Psoas muscle (tissue), 8 donors: ENCODE data around the gene PPM1F. TPM values are rescaled to one million over a fixed set of nuclear protein-coding genes. Genes with fewer than 3 reads are reported as not detected.
A peak's percentile ranks its signal among the peaks of the same experiment; 100 is the strongest.
"Not testable (repeated sequence)": the region's sequence is repeated elsewhere in the genome, so short reads cannot be mapped to it uniquely, and the experiment has no call there.

ENCODE experiments used
- ATAC-seq, 4 donors: fragments of 200-7000 bp; cut with Tn5 transposase; one replicate each; pipeline ENCODE4 v1.9.1; 2020; ENCODE audit warnings: moderate library complexity in 3 of 4, mild to moderate bottlenecking in 2 of 4
- DNase-seq, 2 donors: peaks; one replicate each; pipeline ENCODE4 v3.0.0-alpha.2; 2020
- H3K27ac ChIP-seq: fragments of 200-600 bp; one replicate; pipeline ENCODE4 v1.8.0; 2022
- H3K27me3 ChIP-seq, 3 donors: fragments of 200-600 bp in 1 of 3; one replicate each; pipeline versions ENCODE4 v1.6.1 to v1.8.0; 2013 to 2022; ENCODE audit warnings: low read length in 2 of 3, mild to moderate bottlenecking in 2 of 3, moderate library complexity in 1 of 3; ENCODE audit not compliant: insufficient read depth in 3 of 3
- H3K36me3 ChIP-seq, 2 donors: fragments of 200-600 bp in 1 of 2; one replicate each; pipeline versions ENCODE4 v1.6.1 to v1.8.0; 2013 to 2022; ENCODE audit warnings: low read depth in 1 of 2, mild to moderate bottlenecking in 1 of 2, moderate library complexity in 1 of 2; ENCODE audit not compliant: insufficient read depth in 1 of 2
- H3K4me1 ChIP-seq: fragments of 200-600 bp; one replicate; pipeline ENCODE4 v1.8.0; 2022
- H3K4me3 ChIP-seq: fragments of 200-600 bp; one replicate; pipeline ENCODE4 v1.8.0; 2022; ENCODE audit warnings: mild to moderate bottlenecking
- H3K9me3 ChIP-seq: fragments of 200-600 bp; one replicate; pipeline ENCODE4 v1.8.0; 2022
- WGBS, 3 donors: extraction: QIAGEN DNeasy Blood & Tissue Kit; methylation state at CpG; one replicate each; pipeline versions ENCODE4 v1.1.6 to v1.1.7; 2013; 5-methylcytosine and 5-hydroxymethylcytosine counted together
- intact Hi-C, 2 donors: fragments of 100-400 bp; cut with DNase I; formaldehyde crosslinking; loops; one replicate each; pipeline versions ENCODE4 v1.11.0 to v1.14.2; 2022
- polyA plus RNA-seq, 3 donors: library from polyadenylated mRNA; stranded (reverse); fragments of 200-250 nt; gene quantifications; one replicate each; pipeline ENCODE4 v1.2.3, GENCODE V29; 2013
- total RNA-seq, 4 donors: library from RNA; stranded (reverse); fragmentation: NEBNext Ultra II Directional in 2 of 4; extraction: Animal tissue kit (Norgen Biotek cat#: 25700) in 2 of 4; gene quantifications; one replicate each; pipeline versions ENCODE4 v1.2.1 to v1.2.4, GENCODE V29; 2021 to 2023
- TF ChIP-seq, protein P1 (sequence below): fragments of 200-600 bp; IDR thresholded peaks from one replicate; pipeline ENCODE4 v1.8.0; 2022; ENCODE audit warnings: antibody characterized with exemption
- donor health status: healthy with polysubstance abuse.
- donor health status: DM: no; HTN: no; CAD: no; lungs with moderate emphysema.
- donor health status: Bipolar disorder and iron deficiency.
- donor health status: healthy.
- donor health status: DM: yes; HTN: yes; CAD: no.
- donor health status: DM: no; HTN: no; CAD: no.
- donor health status: DM: no; HTN: no; CAD: no.
- donor health status: DM: yes; HTN: yes; CAD: no.

The PPM1F gene
- total and polyA plus RNA-seq, 7 donors, result 8.1 to 29.5 (median 13.1) TPM

DNA sequence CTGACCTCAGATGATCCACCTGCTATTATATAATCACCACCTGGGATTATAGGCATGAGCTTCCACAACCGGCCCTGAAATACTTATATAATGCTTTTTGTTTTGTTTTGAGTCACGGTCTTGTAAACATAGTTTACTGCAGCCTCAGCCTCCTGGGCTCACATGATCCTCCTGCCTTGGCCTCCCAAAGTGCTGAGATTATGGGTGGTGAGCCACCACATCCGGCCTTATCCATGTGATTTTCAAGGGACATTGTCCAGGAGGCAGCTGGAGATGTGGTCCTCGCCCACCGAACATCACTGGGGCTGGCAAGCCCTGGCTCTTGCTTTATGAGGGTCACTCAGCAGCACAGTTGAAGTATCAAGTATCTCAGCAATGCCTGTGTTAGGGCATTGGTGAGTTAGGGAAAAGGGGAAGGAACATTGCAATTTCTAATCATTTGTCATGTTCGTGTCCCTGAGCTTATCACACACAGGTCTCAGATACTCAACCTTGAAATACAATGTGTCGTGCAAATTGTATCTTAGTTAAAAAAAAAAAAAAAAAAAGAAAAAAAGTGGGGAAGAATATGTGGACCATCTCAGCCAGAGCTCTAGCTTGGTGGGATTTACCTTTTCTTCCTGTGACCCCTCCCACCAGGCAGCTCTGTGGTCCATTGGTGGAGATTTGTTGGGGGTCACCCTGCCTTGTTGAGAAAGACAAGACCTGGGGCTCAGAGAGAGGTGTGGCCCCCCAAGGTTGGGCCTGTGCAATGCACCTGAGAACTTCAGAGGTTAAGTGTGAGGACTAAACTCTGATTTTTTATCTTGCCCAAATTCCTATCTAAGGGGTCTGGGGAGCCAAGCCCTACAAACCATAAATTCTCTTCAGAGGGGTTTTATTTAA, 44.8 kb downstream of the PPM1F start:
- Histone ChIP-seq H3K4me3 (no peak overlapping the region), H3K4me1 (no peaks in the 10 kb centered on the region), H3K27me3 (no peaks in the 10 kb centered on the region), H3K9me3 (no peaks in the 10 kb centered on the region), H3K36me3 (no peaks in the 10 kb centered on the region), H3K27ac (no peak overlapping the region)
- DNase-seq, result peak in 1 of 2 donors; percentile 3
- WGBS, 3 donors, result 88 to 93% (median 93%) methylated on average over 7 of the region's 7 CpGs
- no peak for ATAC-seq
- TF ChIP-seq, protein P1, sequence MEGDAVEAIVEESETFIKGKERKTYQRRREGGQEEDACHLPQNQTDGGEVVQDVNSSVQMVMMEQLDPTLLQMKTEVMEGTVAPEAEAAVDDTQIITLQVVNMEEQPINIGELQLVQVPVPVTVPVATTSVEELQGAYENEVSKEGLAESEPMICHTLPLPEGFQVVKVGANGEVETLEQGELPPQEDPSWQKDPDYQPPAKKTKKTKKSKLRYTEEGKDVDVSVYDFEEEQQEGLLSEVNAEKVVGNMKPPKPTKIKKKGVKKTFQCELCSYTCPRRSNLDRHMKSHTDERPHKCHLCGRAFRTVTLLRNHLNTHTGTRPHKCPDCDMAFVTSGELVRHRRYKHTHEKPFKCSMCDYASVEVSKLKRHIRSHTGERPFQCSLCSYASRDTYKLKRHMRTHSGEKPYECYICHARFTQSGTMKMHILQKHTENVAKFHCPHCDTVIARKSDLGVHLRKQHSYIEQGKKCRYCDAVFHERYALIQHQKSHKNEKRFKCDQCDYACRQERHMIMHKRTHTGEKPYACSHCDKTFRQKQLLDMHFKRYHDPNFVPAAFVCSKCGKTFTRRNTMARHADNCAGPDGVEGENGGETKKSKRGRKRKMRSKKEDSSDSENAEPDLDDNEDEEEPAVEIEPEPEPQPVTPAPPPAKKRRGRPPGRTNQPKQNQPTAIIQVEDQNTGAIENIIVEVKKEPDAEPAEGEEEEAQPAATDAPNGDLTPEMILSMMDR, result no peak
- intact Hi-C loops, result no loop called here

DNA sequence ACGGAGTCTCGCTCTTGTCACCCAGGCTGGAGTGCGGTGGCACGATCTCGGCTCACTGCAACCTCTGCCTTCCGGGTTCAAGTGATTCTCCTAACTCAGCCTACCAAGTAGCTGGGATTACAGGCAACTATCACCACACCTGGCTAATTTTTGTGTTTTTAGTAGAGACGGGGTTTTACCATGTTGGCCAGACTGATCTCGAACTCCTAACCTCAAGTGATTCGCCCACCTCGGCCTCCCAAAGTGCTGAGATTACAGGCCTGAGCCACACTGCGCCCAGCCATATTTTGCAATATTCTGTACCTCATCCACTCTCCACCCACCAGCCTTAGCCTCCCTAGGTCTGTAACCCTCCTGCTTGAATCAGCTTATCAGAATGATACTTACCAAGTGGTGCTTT, 47.4 kb downstream of the PPM1F start:
- 96 to 99% (median 97%) methylated on average over 7 to 11 of the region's 11 CpGs for WGBS, 3 donors
- intact Hi-C loops, H3K4me3 ChIP-seq, H3K4me1 ChIP-seq, H3K27me3 ChIP-seq, H3K9me3 ChIP-seq, H3K27ac ChIP-seq, DNase-seq, H3K36me3 ChIP-seq, ATAC-seq: not testable (repeated sequence)

DNA sequence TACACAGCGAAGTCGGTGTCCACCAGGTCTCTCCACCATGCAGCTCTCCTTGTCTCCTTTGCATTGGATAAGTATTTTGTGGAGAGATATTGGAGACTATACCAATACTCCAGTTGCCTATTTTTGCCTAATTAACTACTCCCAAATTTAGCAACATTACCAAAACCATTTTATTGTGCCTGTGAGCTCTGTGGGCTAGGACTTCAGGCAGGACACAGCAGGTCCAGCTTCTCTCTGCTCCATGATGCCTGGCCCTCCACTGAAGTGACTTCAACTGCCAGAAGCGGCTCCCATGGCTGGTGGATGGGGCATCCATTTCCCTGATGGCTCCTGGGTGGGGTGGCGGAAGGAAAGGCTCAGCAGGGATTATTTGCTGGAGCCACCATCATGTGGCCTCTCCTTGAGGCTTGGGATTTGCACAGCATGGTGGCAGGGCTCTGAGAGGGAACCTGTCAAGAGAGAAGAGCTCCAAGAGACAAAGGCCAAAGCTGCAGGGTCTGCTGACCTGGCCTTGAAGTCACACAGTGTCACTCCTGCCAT, 48.3 kb downstream of the PPM1F start:
- no peaks in the 10 kb centered on the region for H3K27me3 ChIP-seq

DNA sequence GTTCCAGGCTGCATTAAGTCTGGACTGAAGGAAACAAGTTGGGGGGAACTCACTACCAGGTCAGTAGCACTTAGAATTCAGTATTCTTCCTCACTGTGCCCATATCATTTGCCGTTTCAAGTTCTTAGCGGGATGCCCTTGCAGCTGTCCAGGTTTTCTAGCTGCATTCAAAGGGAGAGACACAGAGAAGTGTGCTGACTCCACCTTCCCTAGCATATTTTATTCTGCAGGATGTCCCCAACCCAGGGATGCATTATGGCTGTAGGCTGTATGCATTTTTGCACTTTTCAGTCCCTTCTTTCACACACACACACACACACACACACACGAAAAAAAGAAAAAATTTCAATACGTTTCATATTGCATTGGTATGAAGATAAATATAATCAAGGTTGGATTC, 49.4 kb downstream of the PPM1F start:
- no peak for DNase-seq
- no peaks in the 10 kb centered on the region for H3K36me3 ChIP-seq
- no peaks in the 10 kb centered on the region for H3K27me3 ChIP-seq
- ATAC-seq, result no peak
- intact Hi-C loops, result no loop called here
- TF ChIP-seq, protein P1, result no peak
- WGBS, 3 donors, result 83 to 93% (median 87%) methylated on average over 4 of the region's 4 CpGs
- H3K4me3 ChIP-seq, result no peak overlapping the region
- no peaks in the 10 kb centered on the region for H3K4me1 ChIP-seq
- H3K9me3 ChIP-seq, result no peaks in the 10 kb centered on the region
- H3K27ac ChIP-seq, result no peak overlapping the region

More for the DNA sequence above, 48.3 kb downstream of the PPM1F start:
- DNase-seq (peak in 1 of 2 donors; percentile 5), ATAC-seq (no peak)
- H3K9me3 ChIP-seq, result no peaks in the 10 kb centered on the region
- intact Hi-C loops, result no loop called here
- no peaks in the 10 kb centered on the region for H3K4me1 ChIP-seq
- H3K27ac ChIP-seq, result no peak overlapping the region
- H3K36me3 ChIP-seq, result no peaks in the 10 kb centered on the region
- 95 to 98% (median 98%) methylated on average over 4 of the region's 4 CpGs for whole genome bisulfite sequencing, 3 donors
- H3K4me3 ChIP-seq, result no peak overlapping the region
- TF ChIP-seq, protein P1, result no peak

DNA sequence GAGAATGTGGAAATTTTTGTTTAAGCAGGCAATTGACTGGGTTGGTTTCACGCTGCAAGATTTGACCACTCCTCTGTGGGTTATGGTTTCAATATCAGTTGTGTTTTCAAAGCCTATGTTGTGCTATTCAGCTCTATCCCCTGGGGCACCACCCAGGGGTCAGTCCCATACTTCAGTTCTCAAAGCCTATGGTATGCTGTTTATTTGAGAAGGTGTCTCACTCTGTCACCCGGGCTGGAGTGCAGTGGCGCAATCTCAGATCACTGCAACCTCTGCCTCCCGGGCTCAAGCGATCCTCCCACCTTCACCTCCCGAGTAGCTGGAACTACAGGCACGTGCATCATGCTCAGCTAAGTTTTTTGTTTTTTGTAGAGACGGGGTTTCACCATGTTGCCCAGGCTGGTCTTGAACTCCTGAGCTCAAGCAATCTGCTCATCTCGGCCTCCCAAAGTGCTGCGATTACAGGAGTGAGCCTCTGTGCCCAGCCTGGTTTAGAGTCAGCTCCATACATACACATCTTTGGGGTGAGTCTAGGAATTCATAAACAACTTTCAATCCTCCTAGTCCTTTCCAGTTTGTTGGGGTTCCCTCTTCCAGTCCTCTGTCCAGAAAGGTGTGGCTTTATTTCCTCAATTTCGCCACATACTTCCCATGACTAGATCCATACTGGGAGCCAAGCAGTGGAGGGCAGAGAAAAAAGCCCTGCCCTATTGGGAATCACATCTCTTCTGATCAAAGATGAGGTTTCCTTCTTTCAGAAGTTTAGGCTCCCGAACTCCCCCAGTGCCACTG, 50.2 kb downstream of the PPM1F start:
- Histone ChIP-seq H3K4me3 (no peak overlapping the region), H3K36me3 (no peaks in the 10 kb centered on the region), H3K27ac (no peak overlapping the region), H3K27me3 (no peaks in the 10 kb centered on the region), H3K4me1 (no peaks in the 10 kb centered on the region), H3K9me3 (no peaks in the 10 kb centered on the region)
- intact Hi-C loops, result no loop called here
- DNase-seq, result peak in 1 of 2 donors; percentile 3
- no peak for ATAC-seq
- TF ChIP-seq, protein P1, result no peak
- WGBS, 3 donors, result 90 to 93% (median 92%) methylated on average over 12 of the region's 12 CpGs
